Progenitor cell of endocrine pancreas (in vitro differentiated cells): Measurements from ENCODE around the gene XRCC2. TPM values are rescaled to one million over a fixed set of nuclear protein-coding genes. Genes with fewer than 3 reads are reported as not detected.
"Not testable (repeated sequence)": the region's sequence is repeated elsewhere in the genome, so short reads cannot be mapped to it uniquely, and the experiment has no call there.

ENCODE experiments used
- DNase-seq: peaks from one replicate; pipeline ENCODE4 v3.0.0; 2021; ENCODE audit warnings: low spot score; ENCODE audit not compliant: unreplicated experiment
- H3K27ac Mint-ChIP-seq: 2 replicates; pipeline ENCODE4 v1.8.0; 2021; ENCODE audit warnings: mild to moderate bottlenecking, moderate library complexity, mixed read lengths
- H3K27me3 Mint-ChIP-seq: 2 replicates; pipeline ENCODE4 v1.8.0; 2021; ENCODE audit warnings: mixed read lengths
- H3K36me3 Mint-ChIP-seq: 2 replicates; pipeline ENCODE4 v1.8.0; 2022; ENCODE audit warnings: mixed read lengths; ENCODE audit not compliant: insufficient read depth
- H3K4me1 Mint-ChIP-seq: 2 replicates; pipeline ENCODE4 v1.8.0; 2021; ENCODE audit warnings: low read depth, mixed read lengths
- H3K4me3 Mint-ChIP-seq: 2 replicates; pipeline ENCODE4 v1.8.0; 2021; ENCODE audit warnings: low read depth, mild to moderate bottlenecking, moderate library complexity, mixed read lengths
- H3K9me3 Mint-ChIP-seq: 2 replicates; pipeline ENCODE4 v1.8.0; 2021; ENCODE audit warnings: low read depth, mixed read lengths
- total RNA-seq: library from RNA; stranded (reverse); gene quantifications from 2 replicates; pipeline ENCODE4 v1.2.1, GENCODE V29; 2021
- TF ChIP-seq, protein P1 (sequence below): fragments of 200-600 bp; sonication (generic); IDR thresholded peaks from one replicate; pipeline ENCODE4 v1.5.0; 2021; ENCODE audit warnings: antibody characterized with exemption, mild to moderate bottlenecking; ENCODE audit not compliant: unreplicated experiment

The XRCC2 gene
- total RNA-seq, 1 donor from 2014 or later: 12.2 TPM

- DNase-seq: no peak
- Mint-ChIP-seq H3K36me3 (peaks cover 14% of the 10 kb centered on the region), H3K9me3 (peaks cover 7% of the 10 kb centered on the region), H3K27me3 (no peaks in the 10 kb centered on the region), H3K4me3 (no peak overlapping the region), H3K4me1 (no peaks in the 10 kb centered on the region), H3K27ac (no peak overlapping the region)
- TF ChIP-seq, protein P1, sequence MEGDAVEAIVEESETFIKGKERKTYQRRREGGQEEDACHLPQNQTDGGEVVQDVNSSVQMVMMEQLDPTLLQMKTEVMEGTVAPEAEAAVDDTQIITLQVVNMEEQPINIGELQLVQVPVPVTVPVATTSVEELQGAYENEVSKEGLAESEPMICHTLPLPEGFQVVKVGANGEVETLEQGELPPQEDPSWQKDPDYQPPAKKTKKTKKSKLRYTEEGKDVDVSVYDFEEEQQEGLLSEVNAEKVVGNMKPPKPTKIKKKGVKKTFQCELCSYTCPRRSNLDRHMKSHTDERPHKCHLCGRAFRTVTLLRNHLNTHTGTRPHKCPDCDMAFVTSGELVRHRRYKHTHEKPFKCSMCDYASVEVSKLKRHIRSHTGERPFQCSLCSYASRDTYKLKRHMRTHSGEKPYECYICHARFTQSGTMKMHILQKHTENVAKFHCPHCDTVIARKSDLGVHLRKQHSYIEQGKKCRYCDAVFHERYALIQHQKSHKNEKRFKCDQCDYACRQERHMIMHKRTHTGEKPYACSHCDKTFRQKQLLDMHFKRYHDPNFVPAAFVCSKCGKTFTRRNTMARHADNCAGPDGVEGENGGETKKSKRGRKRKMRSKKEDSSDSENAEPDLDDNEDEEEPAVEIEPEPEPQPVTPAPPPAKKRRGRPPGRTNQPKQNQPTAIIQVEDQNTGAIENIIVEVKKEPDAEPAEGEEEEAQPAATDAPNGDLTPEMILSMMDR: no peak
These were observed 28.9 kb downstream of the XRCC2 start for GRCh38 chr7:152647009-152647408.

DNA sequence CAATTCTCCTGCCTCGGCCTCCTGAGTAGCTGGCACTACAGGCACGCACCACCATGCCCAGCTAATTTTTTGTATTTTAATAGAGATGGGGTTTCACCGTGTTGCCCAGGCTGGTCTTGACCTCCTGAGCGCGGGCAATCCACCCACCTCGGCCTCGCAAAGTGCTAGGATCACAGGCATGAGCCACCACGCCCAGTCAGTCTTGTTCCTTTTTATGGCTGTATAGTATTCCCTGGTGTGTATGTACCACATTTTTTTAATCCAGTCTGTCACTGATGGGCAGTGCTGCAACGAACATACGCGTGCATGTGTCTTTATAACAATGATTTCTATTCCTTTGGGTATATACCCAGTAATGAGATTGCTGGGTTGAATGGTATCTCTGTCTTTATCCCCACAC lies 29.4 kb downstream of the XRCC2 start:
- H3K9me3 Mint-ChIP-seq, H3K27me3 Mint-ChIP-seq, H3K4me3 Mint-ChIP-seq, DNase-seq, H3K4me1 Mint-ChIP-seq, H3K27ac Mint-ChIP-seq: not testable (repeated sequence)
- H3K36me3 Mint-ChIP-seq: peaks cover 14% of the 10 kb centered on the region

DNA sequence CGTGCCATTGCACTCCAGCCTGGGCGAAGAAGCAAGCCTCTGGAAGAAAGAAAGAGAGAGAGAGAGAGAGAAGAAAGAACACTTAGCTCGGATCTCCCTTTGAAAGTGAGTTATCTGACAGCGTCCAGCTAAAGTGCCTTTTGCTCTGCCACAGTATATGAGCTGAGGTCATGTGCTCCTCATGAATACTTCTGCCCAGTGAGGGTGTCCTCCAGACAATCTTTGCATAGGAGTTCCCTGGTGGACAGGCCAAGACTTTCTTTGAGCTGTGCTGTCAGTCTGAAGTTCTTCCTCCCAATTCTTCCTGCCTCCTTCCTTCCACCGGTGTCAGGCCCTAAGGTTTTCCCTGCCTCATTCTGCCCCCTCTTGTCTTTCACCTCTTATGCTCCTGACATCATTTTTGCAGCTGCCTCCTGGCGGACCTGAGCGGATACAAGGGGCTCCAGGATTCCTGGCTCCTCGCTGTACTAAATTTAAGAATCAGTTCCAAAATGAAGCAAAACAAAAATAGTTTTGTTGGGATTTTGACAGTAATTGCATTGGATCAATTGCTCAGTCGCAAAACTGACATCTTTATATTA lies 31.9 kb downstream of the XRCC2 start:
- Mint-ChIP-seq H3K27ac (no peak overlapping the region), H3K9me3 (peaks cover 7% of the 10 kb centered on the region), H3K27me3 (no peaks in the 10 kb centered on the region), H3K36me3 (peaks cover 13% of the 10 kb centered on the region), H3K4me1 (no peaks in the 10 kb centered on the region), H3K4me3 (no peak overlapping the region)
- TF ChIP-seq, protein P1: no peak
- no peak for DNase-seq

DNA sequence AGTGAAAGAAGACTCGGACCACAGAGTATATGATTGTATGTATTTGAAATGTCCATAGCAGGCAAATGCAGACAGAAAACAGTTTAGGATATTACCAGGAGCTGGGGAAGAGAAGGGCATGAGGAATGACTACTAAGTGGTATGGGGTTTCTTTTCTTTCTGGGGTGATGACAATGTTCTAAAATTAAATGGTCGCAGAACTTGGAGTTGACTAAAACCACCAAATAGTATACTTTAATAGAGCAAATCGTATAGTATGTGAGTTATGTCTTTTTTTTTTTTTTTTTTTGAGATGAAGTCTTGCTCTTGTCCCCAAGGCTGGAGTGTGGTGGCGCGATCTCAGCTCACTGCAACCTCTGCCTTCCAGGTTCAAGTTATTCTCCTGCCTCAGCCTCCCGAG lies 34.6 kb downstream of the XRCC2 start:
- no peaks in the 10 kb centered on the region for H3K4me1 Mint-ChIP-seq

GRCh38 chr7:152640829-152641228 lies 35.1 kb downstream of the XRCC2 start:
- DNase-seq: no peak
- Mint-ChIP-seq H3K4me1 (no peaks in the 10 kb centered on the region), H3K9me3 (no peaks in the 10 kb centered on the region), H3K27me3 (no peaks in the 10 kb centered on the region), H3K4me3 (no peak overlapping the region), H3K36me3 (peaks cover 1% of the 10 kb centered on the region), H3K27ac (no peak overlapping the region)
- TF ChIP-seq, protein P1: no peak

More for the DNA sequence above, 34.6 kb downstream of the XRCC2 start:
- Mint-ChIP-seq H3K27ac (no peak overlapping the region), H3K36me3 (peaks cover 1% of the 10 kb centered on the region), H3K27me3 (no peaks in the 10 kb centered on the region), H3K9me3 (no peaks in the 10 kb centered on the region), H3K4me3 (no peak overlapping the region)
- no peak for DNase-seq
- TF ChIP-seq, protein P1: no peak

GRCh38 chr7:152637920-152638580 lies 37.9 kb downstream of the XRCC2 start:
- Mint-ChIP-seq H3K4me3 (no peak overlapping the region), H3K27ac (no peak overlapping the region), H3K36me3 (no peaks in the 10 kb centered on the region), H3K27me3 (no peaks in the 10 kb centered on the region), H3K9me3 (no peaks in the 10 kb centered on the region), H3K4me1 (no peaks in the 10 kb centered on the region)
- TF ChIP-seq, protein P1: no peak
- DNase-seq: no peak
